HG03575 (cell line): ENCODE data around the gene TSFM.
"Not testable (repeated sequence)": the region's sequence is repeated elsewhere in the genome, so short reads cannot be mapped to it uniquely, and the experiment has no call there.

Experiments used
- ATAC-seq: cut with Tn5 transposase; IDR thresholded peaks from one replicate; pipeline ENCODE4 v1.9.1; 2021; ENCODE audit not compliant: unreplicated experiment, insufficient number of reproducible peaks, low FRiP score; ENCODE audit errors: extremely low read depth

TSFM gene

GRCh38 chr12:57774634-57775033 lies 8.0 kb upstream of the TSFM start:
- not testable (repeated sequence) for ATAC-seq

GRCh38 chr12:57775044-57775443 lies 7.5 kb upstream of the TSFM start:
- ATAC-seq = no peak

- ATAC-seq = no peak
These were observed 6.9 kb upstream of the TSFM start for GRCh38 chr12:57775563-57776246.

- no peak for ATAC-seq
These were observed 6.4 kb upstream of the TSFM start for GRCh38 chr12:57776247-57776587.

GRCh38 chr12:57777367-57777766 lies 5.2 kb upstream of the TSFM start:
- ATAC-seq = no peak

- no peak for ATAC-seq
These were observed 4.7 kb upstream of the TSFM start for GRCh38 chr12:57777911-57778310.

- ATAC-seq = no peak
These were observed 2.9 kb upstream of the TSFM start for GRCh38 chr12:57779736-57780135.

GRCh38 chr12:57780284-57780897 lies 2.2 kb upstream of the TSFM start:
- no peak for ATAC-seq

- ATAC-seq = no peak
These were observed 1.3 kb upstream of the TSFM start for GRCh38 chr12:57781244-57781643.

- ATAC-seq = no peak
These were observed 786 bp upstream of the TSFM start for GRCh38 chr12:57781801-57782200.

- no peak for ATAC-seq
These were observed 362 bp upstream of the TSFM start for GRCh38 chr12:57782243-57782607.

GRCh38 chr12:57783466-57783801 lies 847 bp downstream of the TSFM start:
- ATAC-seq = no peak

GRCh38 chr12:57783861-57784260 lies 1.3 kb downstream of the TSFM start:
- no peak for ATAC-seq

GRCh38 chr12:57793920-57794319 lies 11.3 kb downstream of the TSFM start:
- ATAC-seq = no peak

- ATAC-seq = no peak
These were observed 12.8 kb downstream of the TSFM start for GRCh38 chr12:57795354-57795753.

- no peak for ATAC-seq
These were observed 14.4 kb downstream of the TSFM start for GRCh38 chr12:57796996-57797395.

- ATAC-seq = no peak
These were observed 15.3 kb downstream of the TSFM start for GRCh38 chr12:57797933-57798332.

- no peak for ATAC-seq
These were observed 18.4 kb downstream of the TSFM start for GRCh38 chr12:57800965-57801364.

- ATAC-seq = no peak
These were observed 20.0 kb downstream of the TSFM start for GRCh38 chr12:57802607-57803006.

GRCh38 chr12:57803319-57803893 lies 20.8 kb downstream of the TSFM start:
- ATAC-seq = no peak

- no peak for ATAC-seq
These were observed 24.1 kb downstream of the TSFM start for GRCh38 chr12:57806677-57807076.
